HepG2 (cell line): ENCODE measurements around the gene RCC1. TPM values are rescaled to one million over a fixed set of nuclear protein-coding genes. Genes with fewer than 3 reads are reported as not detected.

Source experiments
- ARHGAP35 ChIP-seq: sonication (generic); formaldehyde crosslinking; IDR thresholded peaks from 2 replicates; pipeline ENCODE4 v1.9.0; 2022; ENCODE audit warnings: mild to moderate bottlenecking, inconsistent platforms, moderate library complexity, missing genetic modification reagents, borderline replicate concordance
- CCDC6 ChIP-seq: sonication (generic); formaldehyde crosslinking; IDR thresholded peaks from 2 replicates; pipeline ENCODE4 v1.8.1; 2022; ENCODE audit warnings: mild to moderate bottlenecking, missing genetic modification reagents, moderate library complexity
- DNMT1 ChIP-seq: sonication (generic); formaldehyde crosslinking; IDR thresholded peaks from 2 replicates; pipeline ENCODE4 v1.5.1; 2020; ENCODE audit warnings: mild to moderate bottlenecking, missing genetic modification reagents
- GZF1 ChIP-seq: sonication (generic); formaldehyde crosslinking; IDR thresholded peaks from 2 replicates; pipeline ENCODE4 v1.5.1; 2020; ENCODE audit warnings: mild to moderate bottlenecking, missing genetic modification reagents
- MED1 ChIP-seq: sonication (generic); formaldehyde crosslinking; IDR thresholded peaks from 2 replicates; pipeline ENCODE4 v1.4.0; 2020; ENCODE audit warnings: missing genetic modification reagents
- NFE2L2 ChIP-seq: fragments of 150-350 bp; IDR thresholded peaks from 2 replicates; pipeline ENCODE4 v1.6.1; 2014; ENCODE audit warnings: low read length
- NR2C2 ChIP-seq: sonication (generic); formaldehyde crosslinking; IDR thresholded peaks from 2 replicates; pipeline ENCODE4 v1.4.0; 2020; ENCODE audit warnings: missing genetic modification reagents, mild to moderate bottlenecking, moderate library complexity, borderline replicate concordance
- ZMYM2 ChIP-seq: sonication (generic); formaldehyde crosslinking; IDR thresholded peaks from 2 replicates; pipeline ENCODE4 v1.8.0; 2022; ENCODE audit warnings: mild to moderate bottlenecking, missing genetic modification reagents
- ZNF3 ChIP-seq: IDR thresholded peaks from 2 replicates; pipeline ENCODE4 v1.7.0; 2017; ENCODE audit warnings: inconsistent platforms
- polyA plus RNA-seq, 8 experiments: library from polyadenylated mRNA; depleted of rRNA in 3 of 8; stranded (reverse) in 7 of 8; unstranded in 1 of 8; fragments of >200 nt; fragmentation: Illumina TruSeq in 4 of 8; extraction: Trizol in 4 of 8; gene quantifications; 2 replicates each; pipeline versions ENCODE4 v1.2.1 to v1.2.3, GENCODE V29; 2011 to 2016; ENCODE audit warnings: low read depth in 4 of 8, missing spikeins in 1 of 8, mixed read lengths in 1 of 8; ENCODE audit not compliant: insufficient read depth in 1 of 8
- total RNA-seq, 5 experiments: library from RNA; depleted of rRNA; stranded (reverse); fragments of >200 nt; fragmentation: Illumina TruSeq; extraction: Trizol; gene quantifications; 2 replicates each; pipeline ENCODE4 v1.2.3, GENCODE V29; 2016; ENCODE audit warnings: low read depth in 1 of 5
- TF ChIP-seq, protein P1 (sequence below): sonication (generic); formaldehyde crosslinking; IDR thresholded peaks from 2 replicates; pipeline ENCODE4 v1.4.0; 2020; ENCODE audit warnings: mild to moderate bottlenecking, low read depth, missing genetic modification reagents
- TF ChIP-seq, protein P2 (sequence below): sonication (generic); formaldehyde crosslinking; IDR thresholded peaks from 2 replicates; pipeline ENCODE4 v1.4.0; 2020; ENCODE audit warnings: mild to moderate bottlenecking, missing genetic modification reagents
- TF ChIP-seq, protein P3 (sequence below): fragments of 450-650 bp; IDR thresholded peaks from 2 replicates; pipeline ENCODE4 v1.6.1; 2017; ENCODE audit warnings: mild to moderate bottlenecking
- TF ChIP-seq, protein P4 (sequence below): IDR thresholded peaks from 2 replicates; pipeline ENCODE4 v1.6.1; 2012; ENCODE audit warnings: low read depth, low read length, improper control_type of control experiment
- TF ChIP-seq, protein P5 (sequence below): sonication (generic); formaldehyde crosslinking; conservative IDR thresholded peaks from 2 replicates; pipeline ENCODE4 v1.4.0; 2020; ENCODE audit warnings: missing genetic modification reagents

The RCC1 gene
- total and polyA plus RNA-seq, 2 of the 13 experiments (the other 11 are each of a cell fraction or from before 2014, with no cell fraction given) = 47.2 to 80.8 TPM

DNA sequence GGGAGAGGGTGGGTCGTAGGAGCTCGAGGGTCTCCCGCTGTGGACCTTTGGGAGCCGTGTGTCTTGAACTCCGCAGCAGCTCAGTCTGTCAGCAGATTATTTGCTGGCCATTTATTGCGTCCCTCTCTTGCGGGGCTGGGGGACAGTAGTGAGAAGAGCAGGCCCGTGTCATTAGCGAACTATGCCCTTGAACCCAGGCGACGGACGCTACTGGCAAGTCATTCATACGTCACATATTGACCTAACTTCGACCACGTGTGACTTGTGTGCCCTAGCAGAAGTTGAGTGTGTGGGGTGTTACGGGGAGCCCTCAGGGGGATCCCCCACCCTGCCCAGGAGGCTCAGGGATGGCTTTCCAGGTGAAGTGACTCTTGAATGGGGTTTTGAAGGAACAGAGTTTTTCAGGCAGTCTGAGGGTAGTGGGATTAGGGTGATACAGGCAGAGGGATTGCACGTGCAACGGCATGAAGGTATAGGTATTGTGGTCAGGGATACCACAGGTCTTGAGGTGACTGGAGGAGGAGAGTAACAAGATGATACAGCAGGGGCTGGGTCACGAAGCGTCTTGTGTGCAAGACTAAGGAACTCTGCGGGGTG lies 13.0 kb downstream of the RCC1 start (continued):
- TF ChIP-seq ZNF3 (CRISPR knock-in tag) = no peak
- TF ChIP-seq NFE2L2 = peak; percentile 45; the same call in 1 of the 2 replicates
- no peak for TF ChIP-seq DNMT1 (CRISPR knock-in tag)
- TF ChIP-seq ARHGAP35 = 0 out of 2 replicates have a peak, but pooled peaks have one; percentile 10
- TF ChIP-seq, protein P1, sequence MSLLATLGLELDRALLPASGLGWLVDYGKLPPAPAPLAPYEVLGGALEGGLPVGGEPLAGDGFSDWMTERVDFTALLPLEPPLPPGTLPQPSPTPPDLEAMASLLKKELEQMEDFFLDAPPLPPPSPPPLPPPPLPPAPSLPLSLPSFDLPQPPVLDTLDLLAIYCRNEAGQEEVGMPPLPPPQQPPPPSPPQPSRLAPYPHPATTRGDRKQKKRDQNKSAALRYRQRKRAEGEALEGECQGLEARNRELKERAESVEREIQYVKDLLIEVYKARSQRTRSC (CRISPR knock-in tag) = no peak
- TF ChIP-seq, protein P2, sequence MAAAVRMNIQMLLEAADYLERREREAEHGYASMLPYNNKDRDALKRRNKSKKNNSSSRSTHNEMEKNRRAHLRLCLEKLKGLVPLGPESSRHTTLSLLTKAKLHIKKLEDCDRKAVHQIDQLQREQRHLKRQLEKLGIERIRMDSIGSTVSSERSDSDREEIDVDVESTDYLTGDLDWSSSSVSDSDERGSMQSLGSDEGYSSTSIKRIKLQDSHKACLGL (CRISPR knock-in tag) = 0 out of 2 replicates have a peak, but pooled peaks have one; percentile 34
- no peak for TF ChIP-seq CCDC6 (CRISPR knock-in tag)
- TF ChIP-seq, protein P3, sequence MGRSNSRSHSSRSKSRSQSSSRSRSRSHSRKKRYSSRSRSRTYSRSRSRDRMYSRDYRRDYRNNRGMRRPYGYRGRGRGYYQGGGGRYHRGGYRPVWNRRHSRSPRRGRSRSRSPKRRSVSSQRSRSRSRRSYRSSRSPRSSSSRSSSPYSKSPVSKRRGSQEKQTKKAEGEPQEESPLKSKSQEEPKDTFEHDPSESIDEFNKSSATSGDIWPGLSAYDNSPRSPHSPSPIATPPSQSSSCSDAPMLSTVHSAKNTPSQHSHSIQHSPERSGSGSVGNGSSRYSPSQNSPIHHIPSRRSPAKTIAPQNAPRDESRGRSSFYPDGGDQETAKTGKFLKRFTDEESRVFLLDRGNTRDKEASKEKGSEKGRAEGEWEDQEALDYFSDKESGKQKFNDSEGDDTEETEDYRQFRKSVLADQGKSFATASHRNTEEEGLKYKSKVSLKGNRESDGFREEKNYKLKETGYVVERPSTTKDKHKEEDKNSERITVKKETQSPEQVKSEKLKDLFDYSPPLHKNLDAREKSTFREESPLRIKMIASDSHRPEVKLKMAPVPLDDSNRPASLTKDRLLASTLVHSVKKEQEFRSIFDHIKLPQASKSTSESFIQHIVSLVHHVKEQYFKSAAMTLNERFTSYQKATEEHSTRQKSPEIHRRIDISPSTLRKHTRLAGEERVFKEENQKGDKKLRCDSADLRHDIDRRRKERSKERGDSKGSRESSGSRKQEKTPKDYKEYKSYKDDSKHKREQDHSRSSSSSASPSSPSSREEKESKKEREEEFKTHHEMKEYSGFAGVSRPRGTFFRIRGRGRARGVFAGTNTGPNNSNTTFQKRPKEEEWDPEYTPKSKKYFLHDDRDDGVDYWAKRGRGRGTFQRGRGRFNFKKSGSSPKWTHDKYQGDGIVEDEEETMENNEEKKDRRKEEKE = no peak
- TF ChIP-seq MED1 = peak; percentile 47
- TF ChIP-seq NR2C2 = peak; percentile 86
- TF ChIP-seq ZMYM2 (CRISPR knock-in tag) = no peak
- TF ChIP-seq, protein P4, sequence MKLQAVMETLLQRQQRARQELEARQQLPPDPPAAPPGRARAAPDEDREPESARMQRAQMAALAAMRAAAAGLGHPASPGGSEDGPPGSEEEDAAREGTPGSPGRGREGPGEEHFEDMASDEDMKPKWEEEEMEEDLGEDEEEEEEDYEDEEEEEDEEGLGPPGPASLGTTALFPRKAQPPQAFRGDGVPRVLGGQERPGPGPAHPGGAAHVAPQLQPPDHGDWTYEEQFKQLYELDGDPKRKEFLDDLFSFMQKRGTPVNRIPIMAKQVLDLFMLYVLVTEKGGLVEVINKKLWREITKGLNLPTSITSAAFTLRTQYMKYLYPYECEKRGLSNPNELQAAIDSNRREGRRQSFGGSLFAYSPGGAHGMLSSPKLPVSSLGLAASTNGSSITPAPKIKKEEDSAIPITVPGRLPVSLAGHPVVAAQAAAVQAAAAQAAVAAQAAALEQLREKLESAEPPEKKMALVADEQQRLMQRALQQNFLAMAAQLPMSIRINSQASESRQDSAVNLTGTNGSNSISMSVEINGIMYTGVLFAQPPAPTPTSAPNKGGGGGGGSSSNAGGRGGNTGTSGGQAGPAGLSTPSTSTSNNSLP = no peak
- TF ChIP-seq GZF1 (CRISPR knock-in tag) = no peak
- TF ChIP-seq, protein P5, sequence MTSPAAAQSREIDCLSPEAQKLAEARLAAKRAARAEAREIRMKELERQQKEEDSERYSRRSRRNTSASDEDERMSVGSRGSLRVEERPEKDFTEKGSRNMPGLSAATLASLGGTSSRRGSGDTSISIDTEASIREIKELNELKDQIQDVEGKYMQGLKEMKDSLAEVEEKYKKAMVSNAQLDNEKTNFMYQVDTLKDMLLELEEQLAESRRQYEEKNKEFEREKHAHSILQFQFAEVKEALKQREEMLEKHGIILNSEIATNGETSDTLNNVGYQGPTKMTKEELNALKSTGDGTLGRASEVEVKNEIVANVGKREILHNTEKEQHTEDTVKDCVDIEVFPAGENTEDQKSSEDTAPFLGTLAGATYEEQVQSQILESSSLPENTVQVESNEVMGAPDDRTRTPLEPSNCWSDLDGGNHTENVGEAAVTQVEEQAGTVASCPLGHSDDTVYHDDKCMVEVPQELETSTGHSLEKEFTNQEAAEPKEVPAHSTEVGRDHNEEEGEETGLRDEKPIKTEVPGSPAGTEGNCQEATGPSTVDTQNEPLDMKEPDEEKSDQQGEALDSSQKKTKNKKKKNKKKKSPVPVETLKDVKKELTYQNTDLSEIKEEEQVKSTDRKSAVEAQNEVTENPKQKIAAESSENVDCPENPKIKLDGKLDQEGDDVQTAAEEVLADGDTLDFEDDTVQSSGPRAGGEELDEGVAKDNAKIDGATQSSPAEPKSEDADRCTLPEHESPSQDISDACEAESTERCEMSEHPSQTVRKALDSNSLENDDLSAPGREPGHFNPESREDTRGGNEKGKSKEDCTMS (CRISPR knock-in tag) = no peak
